Effector memory CD4-positive, alpha-beta T cell (primary cell): ENCODE data around the gene JUN.
"Not testable (repeated sequence)": the region's sequence is repeated elsewhere in the genome, so short reads cannot be mapped to it uniquely, and the experiment has no call there.

Experiments used
- DNase-seq, 3 donors: peaks; one replicate each; pipeline ENCODE4 v3.0.0-alpha.2; 2020
- H3K27ac ChIP-seq: 2 replicates; pipeline ENCODE4 v1.7.0; 2013; ENCODE audit warnings: mild to moderate bottlenecking, low read length, moderate library complexity; ENCODE audit not compliant: insufficient read depth, poor library complexity, severe bottlenecking
- H3K27me3 ChIP-seq: replicated peaks from 2 replicates; pipeline ENCODE4 v1.7.0; 2013; ENCODE audit warnings: mild to moderate bottlenecking, low read length; ENCODE audit not compliant: insufficient read depth, control insufficient read depth, poor library complexity, severe bottlenecking
- H3K36me3 ChIP-seq: 2 replicates; pipeline ENCODE4 v1.7.0; 2013; ENCODE audit warnings: mild to moderate bottlenecking, low read length, moderate library complexity; ENCODE audit not compliant: control insufficient read depth, insufficient read depth
- H3K4me1 ChIP-seq: 2 replicates; pipeline ENCODE4 v1.7.0; 2013; ENCODE audit warnings: low read length, mild to moderate bottlenecking; ENCODE audit not compliant: control insufficient read depth, insufficient read depth, poor library complexity, severe bottlenecking
- H3K4me3 ChIP-seq: 2 replicates; pipeline ENCODE4 v1.7.0; 2013; ENCODE audit warnings: low read length, low read depth, mild to moderate bottlenecking; ENCODE audit not compliant: insufficient read depth, poor library complexity, severe bottlenecking
- H3K9me3 ChIP-seq: 2 replicates; pipeline ENCODE4 v1.7.0; 2013; ENCODE audit warnings: mild to moderate bottlenecking, low read length, moderate library complexity; ENCODE audit not compliant: control insufficient read depth

JUN gene

GRCh38 chr1:58809325-58810010 is 25.6 kb upstream of the JUN start:
- H3K27me3 ChIP-seq, result no peaks in the 10 kb centered on the region
- H3K9me3 ChIP-seq, result no peaks in the 10 kb centered on the region
- DNase-seq, result no peak
- H3K27ac ChIP-seq, result no peak overlapping the region
- peaks cover 20% of the 10 kb centered on the region for H3K4me1 ChIP-seq
- no peak overlapping the region for H3K4me3 ChIP-seq
- no peaks in the 10 kb centered on the region for H3K36me3 ChIP-seq

- no peaks in the 10 kb centered on the region for H3K36me3 ChIP-seq
- no peaks in the 10 kb centered on the region for H3K27me3 ChIP-seq
- H3K9me3 ChIP-seq, result no peaks in the 10 kb centered on the region
Measured at GRCh38 chr1:58808077-58808476, 24.2 kb upstream of the JUN start.

GRCh38 chr1:58805716-58806571 is 22.1 kb upstream of the JUN start:
- Histone ChIP-seq H3K27ac (no peak overlapping the region), H3K4me3 (no peak overlapping the region)

More at GRCh38 chr1:58808077-58808476, 24.2 kb upstream of the JUN start:
- H3K27ac ChIP-seq, result no peak overlapping the region
- peaks cover 9% of the 10 kb centered on the region for H3K4me1 ChIP-seq
- no peak for DNase-seq
- no peak overlapping the region for H3K4me3 ChIP-seq

GRCh38 chr1:58804853-58805565 is 21.2 kb upstream of the JUN start:
- no peak for DNase-seq
- Histone ChIP-seq H3K9me3 (no peaks in the 10 kb centered on the region), H3K27ac (no peak overlapping the region), H3K4me1 (no peaks in the 10 kb centered on the region), H3K36me3 (no peaks in the 10 kb centered on the region), H3K4me3 (no peak overlapping the region), H3K27me3 (no peaks in the 10 kb centered on the region)

More at GRCh38 chr1:58805716-58806571, 22.1 kb upstream of the JUN start:
- Histone ChIP-seq H3K4me1 (no peaks in the 10 kb centered on the region), H3K36me3 (no peaks in the 10 kb centered on the region), H3K9me3 (no peaks in the 10 kb centered on the region), H3K27me3 (no peaks in the 10 kb centered on the region)
- no peak for DNase-seq

GRCh38 chr1:58803858-58804257 is 20.0 kb upstream of the JUN start:
- no peak overlapping the region for H3K4me3 ChIP-seq
- H3K27me3 ChIP-seq, result no peaks in the 10 kb centered on the region
- H3K9me3 ChIP-seq, result no peaks in the 10 kb centered on the region
- no peak overlapping the region for H3K27ac ChIP-seq
- no peaks in the 10 kb centered on the region for H3K4me1 ChIP-seq
- H3K36me3 ChIP-seq, result no peaks in the 10 kb centered on the region
- no peak for DNase-seq

GRCh38 chr1:58802640-58803399 is 19.0 kb upstream of the JUN start:
- Histone ChIP-seq H3K9me3 (no peaks in the 10 kb centered on the region), H3K4me3 (no peak overlapping the region), H3K27me3 (no peaks in the 10 kb centered on the region), H3K36me3 (no peaks in the 10 kb centered on the region), H3K4me1 (no peaks in the 10 kb centered on the region), H3K27ac (no peak overlapping the region)
- no peak for DNase-seq

GRCh38 chr1:58801286-58801685 is 17.4 kb upstream of the JUN start:
- H3K4me3 ChIP-seq, H3K27me3 ChIP-seq, H3K9me3 ChIP-seq: not testable (repeated sequence)

GRCh38 chr1:58799650-58800049 is 15.8 kb upstream of the JUN start:
- no peak overlapping the region for H3K27ac ChIP-seq
- no peaks in the 10 kb centered on the region for H3K36me3 ChIP-seq
- no peaks in the 10 kb centered on the region for H3K4me1 ChIP-seq
- no peaks in the 10 kb centered on the region for H3K27me3 ChIP-seq
- H3K4me3 ChIP-seq, result no peak overlapping the region
- no peak for DNase-seq
- H3K9me3 ChIP-seq, result no peaks in the 10 kb centered on the region

More at GRCh38 chr1:58801286-58801685, 17.4 kb upstream of the JUN start:
- H3K36me3 ChIP-seq, DNase-seq, H3K4me1 ChIP-seq, H3K27ac ChIP-seq: not testable (repeated sequence)

- no peak for DNase-seq
- Histone ChIP-seq H3K27me3 (no peaks in the 10 kb centered on the region), H3K36me3 (no peaks in the 10 kb centered on the region), H3K4me3 (no peak overlapping the region), H3K9me3 (no peaks in the 10 kb centered on the region), H3K27ac (no peak overlapping the region), H3K4me1 (no peaks in the 10 kb centered on the region)
Measured at GRCh38 chr1:58798910-58799442, 15.1 kb upstream of the JUN start.
